ENCODE results near the gene NOS1AP.

NOS1AP gene

DNA sequence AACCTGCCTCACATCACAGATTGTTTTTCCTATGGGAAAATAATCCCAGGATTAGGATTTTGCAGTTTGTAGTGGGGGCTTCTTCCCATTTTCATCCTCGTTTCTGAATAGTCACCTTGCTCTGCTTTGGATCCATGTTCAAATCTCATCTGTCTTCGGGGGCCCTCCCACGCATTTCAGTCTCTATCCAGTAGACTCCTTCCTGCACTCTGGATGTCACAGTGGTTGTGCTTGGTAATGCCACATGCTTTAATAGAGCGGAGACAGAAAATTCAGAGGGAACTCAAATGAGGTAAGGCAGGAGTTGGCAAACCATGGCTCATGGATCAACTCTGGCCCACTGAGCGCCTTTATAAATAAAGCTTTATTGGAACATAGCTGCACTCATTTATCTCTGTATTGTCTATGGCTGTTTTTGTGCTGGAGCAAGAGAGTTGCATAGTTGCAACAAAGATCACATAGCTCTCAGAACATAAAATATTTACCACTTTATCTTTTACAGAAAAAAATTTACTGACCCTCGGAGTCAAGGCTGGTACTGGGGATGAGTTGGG, 206.2 kb downstream of the NOS1AP start:
- TF ChIP-seq EZH2 (IDR thresholded peaks at IDR 0.05; ENCODE audit: borderline replicate concordance, low read length) = no peak
- TF ChIP-seq, protein P1, sequence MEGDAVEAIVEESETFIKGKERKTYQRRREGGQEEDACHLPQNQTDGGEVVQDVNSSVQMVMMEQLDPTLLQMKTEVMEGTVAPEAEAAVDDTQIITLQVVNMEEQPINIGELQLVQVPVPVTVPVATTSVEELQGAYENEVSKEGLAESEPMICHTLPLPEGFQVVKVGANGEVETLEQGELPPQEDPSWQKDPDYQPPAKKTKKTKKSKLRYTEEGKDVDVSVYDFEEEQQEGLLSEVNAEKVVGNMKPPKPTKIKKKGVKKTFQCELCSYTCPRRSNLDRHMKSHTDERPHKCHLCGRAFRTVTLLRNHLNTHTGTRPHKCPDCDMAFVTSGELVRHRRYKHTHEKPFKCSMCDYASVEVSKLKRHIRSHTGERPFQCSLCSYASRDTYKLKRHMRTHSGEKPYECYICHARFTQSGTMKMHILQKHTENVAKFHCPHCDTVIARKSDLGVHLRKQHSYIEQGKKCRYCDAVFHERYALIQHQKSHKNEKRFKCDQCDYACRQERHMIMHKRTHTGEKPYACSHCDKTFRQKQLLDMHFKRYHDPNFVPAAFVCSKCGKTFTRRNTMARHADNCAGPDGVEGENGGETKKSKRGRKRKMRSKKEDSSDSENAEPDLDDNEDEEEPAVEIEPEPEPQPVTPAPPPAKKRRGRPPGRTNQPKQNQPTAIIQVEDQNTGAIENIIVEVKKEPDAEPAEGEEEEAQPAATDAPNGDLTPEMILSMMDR (IDR thresholded peaks at IDR 0.05; ENCODE audit: low read length) = no peak
- H3K36me3 ChIP-seq (ENCODE audit: insufficient read depth, low read length) = no peaks in the 10 kb centered on the region
- no peaks in the 10 kb centered on the region for H3F3A ChIP-seq (ENCODE audit: insufficient read depth, low read length)
- no peaks in the 10 kb centered on the region for H3K79me2 ChIP-seq (ENCODE audit: insufficient read depth, low read length)
- no peaks in the 10 kb centered on the region for H3K9me2 ChIP-seq (ENCODE audit: low read depth, low read length)
- H3K27ac ChIP-seq (ENCODE audit: low read depth, low read length, poor library complexity, severe bottlenecking) = no peak overlapping the region
- no peaks in the 10 kb centered on the region for H4K20me1 ChIP-seq (ENCODE audit: insufficient read depth, low read length)
- no peak overlapping the region for H3K4me3 ChIP-seq (ENCODE audit: low read depth, low read length, poor library complexity, severe bottlenecking)
- H3K4me1 ChIP-seq (ENCODE audit: insufficient read depth, low read length, severe bottlenecking) = no peaks in the 10 kb centered on the region
- H3K27me3 ChIP-seq (ENCODE audit: insufficient read depth, low read length) = no peaks in the 10 kb centered on the region
- H3K4me2 ChIP-seq (ENCODE audit: low read length) = no peak overlapping the region
- no peak overlapping the region for H3K9ac ChIP-seq (ENCODE audit: low read length)
- H2AFZ ChIP-seq (ENCODE audit: low read length) = no peak overlapping the region
- H3K9me3 ChIP-seq (ENCODE audit: low read length) = no peaks in the 10 kb centered on the region

GRCh38 chr1:162276493-162276892, 207.0 kb downstream of the NOS1AP start:
- Histone ChIP-seq H3K27me3 (ENCODE audit: insufficient read depth, low read length) (no peaks in the 10 kb centered on the region), H4K20me1 (ENCODE audit: insufficient read depth, low read length) (no peaks in the 10 kb centered on the region), H3K9me3 (ENCODE audit: low read length) (no peaks in the 10 kb centered on the region), H3K9me2 (ENCODE audit: low read depth, low read length) (no peaks in the 10 kb centered on the region), H3K4me2 (ENCODE audit: low read length) (no peak overlapping the region), H3K9ac (ENCODE audit: low read length) (no peak overlapping the region), H3K27ac (ENCODE audit: low read depth, low read length, poor library complexity, severe bottlenecking) (no peak overlapping the region), H2AFZ (ENCODE audit: low read length) (no peak overlapping the region), H3K4me3 (ENCODE audit: low read depth, low read length, poor library complexity, severe bottlenecking) (no peak overlapping the region), H3F3A (ENCODE audit: insufficient read depth, low read length) (no peaks in the 10 kb centered on the region), H3K36me3 (ENCODE audit: insufficient read depth, low read length) (no peaks in the 10 kb centered on the region), H3K4me1 (ENCODE audit: insufficient read depth, low read length, severe bottlenecking) (no peaks in the 10 kb centered on the region), H3K79me2 (ENCODE audit: insufficient read depth, low read length) (no peaks in the 10 kb centered on the region)
- TF ChIP-seq, protein P1 (IDR thresholded peaks at IDR 0.05; ENCODE audit: low read length) = peak; percentile 34; the same call in 1 of the 2 replicates
- TF ChIP-seq EZH2 (IDR thresholded peaks at IDR 0.05; ENCODE audit: borderline replicate concordance, low read length) = no peak

DNA sequence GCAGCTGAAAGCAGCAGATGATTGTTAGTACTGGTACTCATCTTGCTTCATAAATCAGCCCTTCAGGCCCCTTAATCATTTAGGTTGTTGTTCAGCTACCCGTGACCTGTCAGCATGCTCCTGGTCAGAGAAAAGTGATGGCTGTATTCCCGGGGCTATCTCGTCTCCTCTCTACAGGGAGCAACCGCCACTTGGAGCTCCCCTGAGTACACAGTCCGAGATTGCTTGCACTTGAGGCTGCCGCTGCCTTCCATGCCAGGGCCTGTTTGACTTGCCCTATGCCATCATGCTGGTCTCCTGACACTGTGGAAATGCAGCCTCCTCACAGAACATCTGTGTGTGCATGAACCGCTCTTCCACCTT, 209.6 kb downstream of the NOS1AP start:
- no peak for TF ChIP-seq EZH2 (IDR thresholded peaks at IDR 0.05; ENCODE audit: borderline replicate concordance, low read length)
- TF ChIP-seq, protein P1 (IDR thresholded peaks at IDR 0.05; ENCODE audit: low read length) = no peak
- H3K9me2 ChIP-seq (ENCODE audit: low read depth, low read length) = no peaks in the 10 kb centered on the region
- H3K9ac ChIP-seq (ENCODE audit: low read length) = no peak overlapping the region
- H3K79me2 ChIP-seq (ENCODE audit: insufficient read depth, low read length) = no peaks in the 10 kb centered on the region
- no peaks in the 10 kb centered on the region for H3K27me3 ChIP-seq (ENCODE audit: insufficient read depth, low read length)
- H3K36me3 ChIP-seq (ENCODE audit: insufficient read depth, low read length) = no peaks in the 10 kb centered on the region
- H3K27ac ChIP-seq (ENCODE audit: low read depth, low read length, poor library complexity, severe bottlenecking) = no peak overlapping the region
- H3K4me2 ChIP-seq (ENCODE audit: low read length) = no peak overlapping the region
- no peaks in the 10 kb centered on the region for H3K9me3 ChIP-seq (ENCODE audit: low read length)
- H3K4me1 ChIP-seq (ENCODE audit: insufficient read depth, low read length, severe bottlenecking) = no peaks in the 10 kb centered on the region
- no peaks in the 10 kb centered on the region for H4K20me1 ChIP-seq (ENCODE audit: insufficient read depth, low read length)
- H3F3A ChIP-seq (ENCODE audit: insufficient read depth, low read length) = no peaks in the 10 kb centered on the region
- H3K4me3 ChIP-seq (ENCODE audit: low read depth, low read length, poor library complexity, severe bottlenecking) = no peak overlapping the region
- no peak overlapping the region for H2AFZ ChIP-seq (ENCODE audit: low read length)

All from OCI-LY1 (cell line).